Psoas muscle (tissue), 8 donors: Measurements from ENCODE around the gene KNTC1. TPM values are rescaled to one million over a fixed set of nuclear protein-coding genes. Genes with fewer than 3 reads are reported as not detected.

Experiments used
- ATAC-seq, 4 donors: fragments of 200-7000 bp; cut with Tn5 transposase; one replicate each; pipeline ENCODE4 v1.9.1; 2020; ENCODE audit warnings: moderate library complexity in 3 of 4, mild to moderate bottlenecking in 2 of 4
- DNase-seq, 2 donors: peaks; one replicate each; pipeline ENCODE4 v3.0.0-alpha.2; 2020
- H3K27ac ChIP-seq: fragments of 200-600 bp; one replicate; pipeline ENCODE4 v1.8.0; 2022
- H3K27me3 ChIP-seq, 3 donors: fragments of 200-600 bp in 1 of 3; one replicate each; pipeline versions ENCODE4 v1.6.1 to v1.8.0; 2013 to 2022; ENCODE audit warnings: low read length in 2 of 3, mild to moderate bottlenecking in 2 of 3, moderate library complexity in 1 of 3; ENCODE audit not compliant: insufficient read depth in 3 of 3
- H3K36me3 ChIP-seq, 2 donors: fragments of 200-600 bp in 1 of 2; one replicate each; pipeline versions ENCODE4 v1.6.1 to v1.8.0; 2013 to 2022; ENCODE audit warnings: low read depth in 1 of 2, mild to moderate bottlenecking in 1 of 2, moderate library complexity in 1 of 2; ENCODE audit not compliant: insufficient read depth in 1 of 2
- H3K4me1 ChIP-seq: fragments of 200-600 bp; one replicate; pipeline ENCODE4 v1.8.0; 2022
- H3K4me3 ChIP-seq: fragments of 200-600 bp; one replicate; pipeline ENCODE4 v1.8.0; 2022; ENCODE audit warnings: mild to moderate bottlenecking
- H3K9me3 ChIP-seq: fragments of 200-600 bp; one replicate; pipeline ENCODE4 v1.8.0; 2022
- WGBS, 3 donors: extraction: QIAGEN DNeasy Blood & Tissue Kit; methylation state at CpG; one replicate each; pipeline versions ENCODE4 v1.1.6 to v1.1.7; 2013; 5-methylcytosine and 5-hydroxymethylcytosine counted together
- intact Hi-C, 2 donors: fragments of 100-400 bp; cut with DNase I; formaldehyde crosslinking; loops; one replicate each; pipeline versions ENCODE4 v1.11.0 to v1.14.2; 2022
- long read RNA-seq, 2 donors: library from polyadenylated mRNA; unstranded; transcript quantifications; one replicate each; pipeline ENCODE4 v2.0.0, GENCODE V29; 2021
- polyA plus RNA-seq, 3 donors: library from polyadenylated mRNA; stranded (reverse); fragments of 200-250 nt; gene quantifications; one replicate each; pipeline ENCODE4 v1.2.3, GENCODE V29; 2013
- total RNA-seq, 4 donors: library from RNA; stranded (reverse); fragmentation: NEBNext Ultra II Directional in 2 of 4; extraction: Animal tissue kit (Norgen Biotek cat#: 25700) in 2 of 4; gene quantifications; one replicate each; pipeline versions ENCODE4 v1.2.1 to v1.2.4, GENCODE V29; 2021 to 2023
- TF ChIP-seq, protein P1 (sequence below): fragments of 200-600 bp; IDR thresholded peaks from one replicate; pipeline ENCODE4 v1.8.0; 2022; ENCODE audit warnings: antibody characterized with exemption
- donor health status: healthy with polysubstance abuse.
- donor health status: DM: no; HTN: no; CAD: no; lungs with moderate emphysema.
- donor health status: Bipolar disorder and iron deficiency.
- donor health status: healthy.
- donor health status: DM: yes; HTN: yes; CAD: no.
- donor health status: DM: no; HTN: no; CAD: no.
- donor health status: DM: no; HTN: no; CAD: no.
- donor health status: DM: yes; HTN: yes; CAD: no.

Gene KNTC1, protein sequence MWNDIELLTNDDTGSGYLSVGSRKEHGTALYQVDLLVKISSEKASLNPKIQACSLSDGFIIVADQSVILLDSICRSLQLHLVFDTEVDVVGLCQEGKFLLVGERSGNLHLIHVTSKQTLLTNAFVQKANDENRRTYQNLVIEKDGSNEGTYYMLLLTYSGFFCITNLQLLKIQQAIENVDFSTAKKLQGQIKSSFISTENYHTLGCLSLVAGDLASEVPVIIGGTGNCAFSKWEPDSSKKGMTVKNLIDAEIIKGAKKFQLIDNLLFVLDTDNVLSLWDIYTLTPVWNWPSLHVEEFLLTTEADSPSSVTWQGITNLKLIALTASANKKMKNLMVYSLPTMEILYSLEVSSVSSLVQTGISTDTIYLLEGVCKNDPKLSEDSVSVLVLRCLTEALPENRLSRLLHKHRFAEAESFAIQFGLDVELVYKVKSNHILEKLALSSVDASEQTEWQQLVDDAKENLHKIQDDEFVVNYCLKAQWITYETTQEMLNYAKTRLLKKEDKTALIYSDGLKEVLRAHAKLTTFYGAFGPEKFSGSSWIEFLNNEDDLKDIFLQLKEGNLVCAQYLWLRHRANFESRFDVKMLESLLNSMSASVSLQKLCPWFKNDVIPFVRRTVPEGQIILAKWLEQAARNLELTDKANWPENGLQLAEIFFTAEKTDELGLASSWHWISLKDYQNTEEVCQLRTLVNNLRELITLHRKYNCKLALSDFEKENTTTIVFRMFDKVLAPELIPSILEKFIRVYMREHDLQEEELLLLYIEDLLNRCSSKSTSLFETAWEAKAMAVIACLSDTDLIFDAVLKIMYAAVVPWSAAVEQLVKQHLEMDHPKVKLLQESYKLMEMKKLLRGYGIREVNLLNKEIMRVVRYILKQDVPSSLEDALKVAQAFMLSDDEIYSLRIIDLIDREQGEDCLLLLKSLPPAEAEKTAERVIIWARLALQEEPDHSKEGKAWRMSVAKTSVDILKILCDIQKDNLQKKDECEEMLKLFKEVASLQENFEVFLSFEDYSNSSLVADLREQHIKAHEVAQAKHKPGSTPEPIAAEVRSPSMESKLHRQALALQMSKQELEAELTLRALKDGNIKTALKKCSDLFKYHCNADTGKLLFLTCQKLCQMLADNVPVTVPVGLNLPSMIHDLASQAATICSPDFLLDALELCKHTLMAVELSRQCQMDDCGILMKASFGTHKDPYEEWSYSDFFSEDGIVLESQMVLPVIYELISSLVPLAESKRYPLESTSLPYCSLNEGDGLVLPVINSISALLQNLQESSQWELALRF (N-terminal part only)
- total RNA-seq (1 to 10 TPM; 1.5 to 2.5 (median 2.2) TPM), polyA plus RNA-seq (1 to 10 TPM; 1.7 to 3.3 (median 1.8) TPM)
- long read RNA-seq, donor 1, result 0 reads
- long read RNA-seq, donor 2, result 0 reads

DNA sequence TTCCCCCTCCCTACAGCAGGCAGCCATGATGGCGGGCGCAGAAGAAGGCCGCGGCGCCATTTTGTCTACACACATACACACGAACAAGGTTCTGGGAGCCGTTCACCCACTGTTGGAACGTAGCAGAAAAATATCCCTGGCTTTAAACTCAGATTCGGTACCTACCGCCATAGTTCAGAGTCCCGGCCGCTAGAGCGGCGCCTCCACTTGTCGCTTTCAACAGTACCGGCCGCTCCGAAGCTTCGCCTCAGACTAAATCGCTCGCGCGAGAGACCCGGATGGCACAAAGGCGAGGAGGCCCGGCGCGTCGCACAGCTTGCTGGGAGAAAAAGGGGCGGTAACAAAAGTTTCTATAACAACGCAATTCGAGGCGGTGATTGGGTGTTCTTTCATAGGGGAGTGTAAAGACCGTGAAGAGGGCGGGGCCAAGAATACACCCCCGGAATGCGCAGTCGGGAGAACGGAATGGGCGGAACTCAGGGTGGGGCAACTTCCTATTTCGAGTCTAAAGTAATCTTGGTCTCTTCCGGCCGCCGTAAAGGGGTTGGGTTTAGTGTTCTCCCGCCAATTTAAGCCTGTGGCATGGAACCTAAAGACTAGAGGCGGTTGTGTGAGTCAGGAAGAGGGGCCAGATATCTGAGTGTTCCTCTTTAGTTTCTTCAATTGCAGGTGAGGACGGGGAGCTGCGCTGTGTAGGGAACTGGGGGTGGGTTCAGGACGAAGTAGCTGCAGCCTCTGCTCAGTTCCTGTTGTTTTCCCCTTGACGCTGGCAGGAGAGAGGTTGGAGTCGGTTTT is at the start of gene KNTC1, which contains the start of gene RSRC2:
KNTC1 (plus strand) TSS at position 567 of the 795 bp plus-strand sequence. CDS start 2,815 bp downstream, outside the sequence.
RSRC2 (minus strand) TSS at position 254 of the 795 bp plus-strand sequence; CDS start at position 171, 83 bp downstream.
- peak within 1 kb of the TSS; percentile 85 for H3K4me3 ChIP-seq
- ATAC-seq, result peak; percentile 93 to 98 (median 97)
- TF ChIP-seq, protein P1, sequence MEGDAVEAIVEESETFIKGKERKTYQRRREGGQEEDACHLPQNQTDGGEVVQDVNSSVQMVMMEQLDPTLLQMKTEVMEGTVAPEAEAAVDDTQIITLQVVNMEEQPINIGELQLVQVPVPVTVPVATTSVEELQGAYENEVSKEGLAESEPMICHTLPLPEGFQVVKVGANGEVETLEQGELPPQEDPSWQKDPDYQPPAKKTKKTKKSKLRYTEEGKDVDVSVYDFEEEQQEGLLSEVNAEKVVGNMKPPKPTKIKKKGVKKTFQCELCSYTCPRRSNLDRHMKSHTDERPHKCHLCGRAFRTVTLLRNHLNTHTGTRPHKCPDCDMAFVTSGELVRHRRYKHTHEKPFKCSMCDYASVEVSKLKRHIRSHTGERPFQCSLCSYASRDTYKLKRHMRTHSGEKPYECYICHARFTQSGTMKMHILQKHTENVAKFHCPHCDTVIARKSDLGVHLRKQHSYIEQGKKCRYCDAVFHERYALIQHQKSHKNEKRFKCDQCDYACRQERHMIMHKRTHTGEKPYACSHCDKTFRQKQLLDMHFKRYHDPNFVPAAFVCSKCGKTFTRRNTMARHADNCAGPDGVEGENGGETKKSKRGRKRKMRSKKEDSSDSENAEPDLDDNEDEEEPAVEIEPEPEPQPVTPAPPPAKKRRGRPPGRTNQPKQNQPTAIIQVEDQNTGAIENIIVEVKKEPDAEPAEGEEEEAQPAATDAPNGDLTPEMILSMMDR, result no peak
- H3K36me3 ChIP-seq, result peaks cover 0 to 29% of the 10 kb centered on the region in 2 donors
- peak within 1 kb of the TSS; percentile 98 for H3K27ac ChIP-seq
- no peaks in the 10 kb centered on the region for H3K27me3 ChIP-seq
- WGBS, 3 donors, result 0% methylated on average over 46 to 51 of the region's 51 CpGs
- intact Hi-C loops, result loop anchor here (1.0 to 10.0 kb wide), 4 partner anchors 27 to 705 kb away; partner anchors contain the start of genes DENR (in 2 of the 2), MPHOSPH9 (in 1 of the 2), MTRFR (in 1 of the 2) and ZCCHC8 (in 1 of the 2)
- peak; percentile 95 to 98 for DNase-seq
- H3K4me1 ChIP-seq, result peaks cover 48% of the 10 kb centered on the region
- no peaks in the 10 kb centered on the region for H3K9me3 ChIP-seq

DNA sequence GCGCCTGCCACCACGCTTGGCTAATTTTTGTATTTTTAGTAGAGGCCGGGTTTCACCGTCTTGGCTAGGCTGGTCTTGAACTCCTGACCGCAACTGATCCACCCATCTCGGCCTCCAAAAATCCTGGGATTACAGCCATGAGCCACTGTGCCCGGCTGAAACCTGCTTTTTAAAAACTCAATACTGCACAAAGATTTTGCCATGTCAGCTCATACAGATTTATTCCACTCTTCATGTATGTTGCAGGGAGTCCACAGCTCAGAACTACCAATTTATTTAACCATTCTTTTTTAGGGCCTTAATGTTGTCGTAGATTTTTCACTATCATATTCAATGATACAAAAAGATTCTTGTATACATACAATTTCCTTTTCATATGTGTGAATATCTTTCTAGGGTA is 46.3 kb upstream of the KNTC1 start:
- Histone ChIP-seq H3K4me3 (no peak overlapping the region), H3K27ac (no peak overlapping the region), H3K9me3 (no peaks in the 10 kb centered on the region), H3K27me3 (no peaks in the 10 kb centered on the region), H3K36me3 (peaks cover 15 to 100% of the 10 kb centered on the region in 2 donors), H3K4me1 (no peaks in the 10 kb centered on the region)
- DNase-seq, result no peak
- WGBS, 3 donors, result 87 to 94% (median 90%) methylated on average over 8 of the region's 8 CpGs
- intact Hi-C loops, result no loop called here
- TF ChIP-seq, protein P1, result no peak
- ATAC-seq, result no peak

DNA sequence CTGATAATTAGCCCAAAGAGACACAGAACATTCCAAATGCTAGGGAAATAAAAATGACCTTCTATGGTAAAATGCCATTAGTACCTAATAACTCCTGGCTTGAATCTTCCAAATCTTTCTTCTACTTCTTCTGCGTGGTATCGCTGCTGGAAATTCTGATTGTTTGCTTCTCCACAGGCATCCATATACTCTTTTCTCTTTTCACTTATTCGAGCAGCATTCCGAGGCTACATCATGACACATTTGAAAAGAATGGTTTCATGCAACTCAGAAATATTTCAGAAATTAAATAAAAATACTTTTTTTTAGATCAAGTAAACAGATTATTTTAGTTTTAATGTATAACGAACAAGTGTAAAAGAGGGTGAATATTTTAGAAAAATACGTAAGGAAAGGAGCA is 45.2 kb upstream of the KNTC1 start:
- 95% methylated on average over 6 of the region's 6 CpGs for WGBS, 3 donors
- intact Hi-C loops, result no loop called here
- no peaks in the 10 kb centered on the region for H3K27me3 ChIP-seq
- ATAC-seq (no peak), DNase-seq (no peak)
- peaks cover 17 to 100% of the 10 kb centered on the region in 2 donors for H3K36me3 ChIP-seq
- no peak overlapping the region for H3K4me3 ChIP-seq
- no peaks in the 10 kb centered on the region for H3K9me3 ChIP-seq
- no peak overlapping the region for H3K27ac ChIP-seq
- no peaks in the 10 kb centered on the region for H3K4me1 ChIP-seq
- TF ChIP-seq, protein P1, result no peak
